RWPE1 (cell line): Measurements from ENCODE around the gene SLC48A1.
A peak's percentile ranks its signal among the peaks of the same experiment; 100 is the strongest.

Source experiments
- CTCF ChIA-PET: fragments of 350-600 bp; sonication (Branson Sonifier 250); formaldehyde crosslinking; extraction: SDS; loops from one replicate; lab custom pipeline; 2021; lab: Yijun Ruan, JAX
- POLR2A ChIA-PET: fragments of 400-600 bp; formaldehyde crosslinking; extraction: SDS; loops from one replicate; lab custom pipeline; 2020; ENCODE audit warnings: antibody characterized with exemption; ENCODE audit not compliant: low non-redundant PET; lab: Yijun Ruan, JAX
- DNase-seq: peaks from one replicate; pipeline ENCODE4 v3.0.0; 2012; ENCODE audit warnings: low spot score
- H3K27ac ChIP-seq: fragments of 450-650 bp; 2 replicates; pipeline ENCODE4 v1.5.1; 2017
- CTCF ChIP-seq: fragments of 450-650 bp; conservative IDR thresholded peaks from 2 replicates; pipeline ENCODE4 v1.5.1; 2017; ENCODE audit warnings: low read depth, mild to moderate bottlenecking

Gene SLC48A1

GRCh38 chr12:47820631-47821345 is 47.8 kb downstream of the SLC48A1 start:
- CTCF ChIA-PET, result interaction anchor here (0.6 to 1.5 kb wide), 4 partner anchors 13 to 93 kb away, joined by 3 to 4 read pairs (median 3); partner anchors contain the start of gene RAPGEF3
- H3K27ac ChIP-seq, result peak overlapping the region; percentile 99
- peak; percentile 98 for DNase-seq
- no peak for TF ChIP-seq CTCF
- POLR2A ChIA-PET, result interaction anchor here (1.4 kb wide), 1 partner anchor 8 kb away, joined by 5 read pairs; no protein-coding TSS in a partner anchor

- TF ChIP-seq CTCF, result no peak
- DNase-seq, result no peak
- CTCF ChIA-PET, result interaction anchor here (1.1 to 1.4 kb wide), 2 partner anchors 13 to 63 kb away, joined by 3 read pairs; partner anchors contain the start of gene RAPGEF3
- POLR2A ChIA-PET, result interaction anchor here (1.4 kb wide), 1 partner anchor 8 kb away, joined by 5 read pairs; no protein-coding TSS in a partner anchor
- peak overlapping the region; percentile 99 for H3K27ac ChIP-seq
Measured at GRCh38 chr12:47821346-47821706, 48.3 kb downstream of the SLC48A1 start.

- ChIA-PET POLR2A (no interaction called here), CTCF (interaction anchor here (1.0 kb wide), 1 partner anchor 80 kb away, joined by 3 read pairs; no protein-coding TSS in a partner anchor)
- H3K27ac ChIP-seq, result peak overlapping the region; percentile 99; the same call in 1 of the 2 replicates
- TF ChIP-seq CTCF, result no peak
- DNase-seq, result no peak
Measured at GRCh38 chr12:47822401-47822800, 49.4 kb downstream of the SLC48A1 start.

GRCh38 chr12:47822863-47823262 is 49.8 kb downstream of the SLC48A1 start:
- CTCF ChIA-PET, result interaction anchor here (1.0 kb wide), 1 partner anchor 80 kb away, joined by 3 read pairs; no protein-coding TSS in a partner anchor
- no peak for TF ChIP-seq CTCF
- POLR2A ChIA-PET, result no interaction called here
- peak overlapping the region; percentile 99; the same call in 1 of the 2 replicates for H3K27ac ChIP-seq
- no peak for DNase-seq

GRCh38 chr12:47823422-47824086 is 50.5 kb downstream of the SLC48A1 start:
- TF ChIP-seq CTCF, result no peak
- no peak for DNase-seq
- POLR2A ChIA-PET, result no interaction called here
- CTCF ChIA-PET, result interaction anchor here (0.6 to 1.0 kb wide), 2 partner anchors 79 to 81 kb away, joined by 3 read pairs; no protein-coding TSS in a partner anchor
- peak overlapping the region; percentile 91 for H3K27ac ChIP-seq

GRCh38 chr12:47824198-47824597 is 51.2 kb downstream of the SLC48A1 start:
- peak overlapping the region; percentile 91 for H3K27ac ChIP-seq
- CTCF ChIA-PET, result interaction anchor here (0.6 kb wide), 1 partner anchor 80 kb away, joined by 3 read pairs; no protein-coding TSS in a partner anchor
- TF ChIP-seq CTCF, result no peak
- DNase-seq, result no peak
- POLR2A ChIA-PET, result interaction anchor here (0.6 kb wide), 1 partner anchor 11 kb away, joined by 9 read pairs; no protein-coding TSS in a partner anchor
